IMR-90 (cell line): ENCODE data around the gene B9D1. TPM values are rescaled to one million over a fixed set of nuclear protein-coding genes. Genes with fewer than 3 reads are reported as not detected.

Source experiments
- ATAC-seq: fragments of 200-7000 bp; cut with Tn5 transposase; 2 replicates; pipeline ENCODE4 v1.9.1; 2020; ENCODE audit warnings: low read depth, mild to moderate bottlenecking, moderate library complexity
- BruUV-seq: library from RNA; stranded (reverse); fragments of 400-500 nt; replicated peaks from 2 replicates; lab custom pipeline; 2021; lab: Mats Ljungman, UMichigan
- CTCF ChIA-PET: fragments of 300-600 bp; formaldehyde crosslinking; extraction: SDS; loops from one replicate; lab custom pipeline; 2021; ENCODE audit warnings: antibody characterized with exemption; lab: Yijun Ruan, JAX
- POLR2A ChIA-PET: fragments of 300-600 bp; sonication (Branson Sonifier 250); formaldehyde crosslinking; loops from one replicate; lab custom pipeline; 2022; ENCODE audit warnings: antibody characterized with exemption; ENCODE audit not compliant: unreplicated experiment; lab: Charles Lee
- DNase-seq: peaks from one replicate; pipeline ENCODE4 v3.0.0; 2013
- H2AFZ ChIP-seq: replicated peaks from 2 replicates; pipeline ENCODE3; 2013; ENCODE audit warnings: low read length, mild to moderate bottlenecking; ENCODE audit not compliant: poor library complexity
- H2AK5ac ChIP-seq: 2 replicates; pipeline ENCODE4 v1.6.1; 2013; ENCODE audit warnings: low read depth, low read length, inconsistent platforms
- H2AK9ac ChIP-seq: replicated peaks from 2 replicates; pipeline ENCODE3; 2013; ENCODE audit warnings: mild to moderate bottlenecking, low read depth, low read length, moderate library complexity; ENCODE audit not compliant: poor library complexity
- H2BK120ac ChIP-seq: 2 replicates; pipeline ENCODE4 v1.6.1; 2013; ENCODE audit warnings: low read depth, low read length, inconsistent platforms
- H2BK15ac ChIP-seq: 3 replicates; pipeline ENCODE4 v1.6.1; 2013; ENCODE audit warnings: low read depth, low read length, inconsistent platforms
- H2BK20ac ChIP-seq: 2 replicates; pipeline ENCODE4 v1.6.1; 2013; ENCODE audit warnings: low read depth, mild to moderate bottlenecking, inconsistent platforms, low read length, moderate library complexity
- H2BK5ac ChIP-seq: 2 replicates; pipeline ENCODE4 v1.6.1; 2013; ENCODE audit warnings: mild to moderate bottlenecking, low read depth, low read length, inconsistent platforms; ENCODE audit not compliant: poor library complexity, severe bottlenecking
- H3K14ac ChIP-seq: replicated peaks from 2 replicates; pipeline ENCODE4 v1.6.1; 2013; ENCODE audit warnings: low read depth, low read length, inconsistent platforms
- H3K18ac ChIP-seq: 2 replicates; pipeline ENCODE4 v1.6.1; 2013; ENCODE audit warnings: low read depth, low read length, control low read depth
- H3K23ac ChIP-seq: 2 replicates; pipeline ENCODE4 v1.6.1; 2013; ENCODE audit warnings: low read depth, low read length, inconsistent platforms
- H3K27ac ChIP-seq: 2 replicates; pipeline ENCODE4 v1.5.1; 2013; ENCODE audit warnings: mild to moderate bottlenecking, control low read depth, low read length; ENCODE audit not compliant: insufficient read depth
- H3K27me3 ChIP-seq: 2 replicates; pipeline ENCODE4 v1.6.1; 2013; ENCODE audit warnings: low read length; ENCODE audit not compliant: control insufficient read depth, insufficient read depth
- H3K36me3 ChIP-seq: 2 replicates; pipeline ENCODE4 v1.6.1; 2013; ENCODE audit warnings: low read length, mixed read lengths; ENCODE audit not compliant: control insufficient read depth, insufficient read depth
- H3K4ac ChIP-seq: 2 replicates; pipeline ENCODE4 v1.6.1; 2013; ENCODE audit warnings: low read depth, low read length, inconsistent platforms
- H3K4me1 ChIP-seq: 2 replicates; pipeline ENCODE4 v1.6.1; 2013; ENCODE audit warnings: low read length, mixed read lengths; ENCODE audit not compliant: control insufficient read depth, insufficient read depth
- H3K4me2 ChIP-seq: 2 replicates; pipeline ENCODE4 v1.6.1; 2013; ENCODE audit warnings: low read depth, mild to moderate bottlenecking, control low read depth, low read length, moderate library complexity
- H3K4me3 ChIP-seq: 2 replicates; pipeline ENCODE4 v1.5.1; 2013; ENCODE audit warnings: low read depth, mild to moderate bottlenecking, control low read depth, low read length, moderate library complexity; ENCODE audit not compliant: insufficient read depth
- H3K56ac ChIP-seq: 2 replicates; pipeline ENCODE4 v1.6.1; 2013; ENCODE audit warnings: low read length, inconsistent platforms; ENCODE audit not compliant: insufficient read depth; ENCODE audit errors: extremely low read depth
- H3K79me1 ChIP-seq, 2 experiments: 2 replicates each; pipeline ENCODE4 v1.6.1; 2013; ENCODE audit warnings: low read length in 2 of 2, inconsistent platforms in 1 of 2, low read depth in 1 of 2
- H3K9ac ChIP-seq: 2 replicates; pipeline ENCODE4 v1.6.1; 2013; ENCODE audit warnings: low read depth, low read length, control low read depth
- H3K9me1 ChIP-seq: 2 replicates; pipeline ENCODE4 v1.6.1; 2013; ENCODE audit warnings: low read length, inconsistent platforms; ENCODE audit not compliant: insufficient read depth
- H3K9me3 ChIP-seq: 2 replicates; pipeline ENCODE4 v1.6.1; 2013; ENCODE audit warnings: low read length; ENCODE audit not compliant: control insufficient read depth, insufficient read depth
- H4K20me1 ChIP-seq: 2 replicates; pipeline ENCODE4 v1.6.1; 2013; ENCODE audit warnings: low read length, inconsistent platforms; ENCODE audit not compliant: insufficient read depth
- H4K5ac ChIP-seq: 2 replicates; pipeline ENCODE4 v1.6.1; 2013; ENCODE audit warnings: mild to moderate bottlenecking, low read depth, low read length, control low read depth
- H4K8ac ChIP-seq, 2 experiments: 2 replicates each; pipeline ENCODE4 v1.6.1; 2013; ENCODE audit warnings: low read depth in 2 of 2, low read length in 2 of 2, control low read depth in 1 of 2, inconsistent platforms in 1 of 2
- H4K91ac ChIP-seq: 2 replicates; pipeline ENCODE4 v1.6.1; 2013; ENCODE audit warnings: low read depth, low read length, inconsistent platforms; ENCODE audit not compliant: insufficient read depth
- CEBPB ChIP-seq: IDR thresholded peaks from 2 replicates; pipeline ENCODE4 v1.6.1; 2012; ENCODE audit warnings: low read depth, low read length, improper control_type of control experiment
- CTCF ChIP-seq: conservative IDR thresholded peaks from 2 replicates; pipeline ENCODE4 v1.5.1; 2012; ENCODE audit warnings: mild to moderate bottlenecking, low read depth, low read length, improper control_type of control experiment
- MAFK ChIP-seq: IDR thresholded peaks from 2 replicates; pipeline ENCODE4 v1.6.1; 2012; ENCODE audit warnings: low read depth, low read length, improper control_type of control experiment
- NFE2L2 ChIP-seq: fragments of 150-350 bp; IDR thresholded peaks from 2 replicates; pipeline ENCODE4 v1.6.1; 2016; ENCODE audit warnings: low read depth, mild to moderate bottlenecking, low read length
- POLR2A ChIP-seq: IDR thresholded peaks from 2 replicates; pipeline ENCODE4 v1.6.1; 2012; ENCODE audit warnings: mild to moderate bottlenecking, low read depth, low read length
- RFX5 ChIP-seq: IDR thresholded peaks from 2 replicates; pipeline ENCODE4 v1.8.0; 2012; ENCODE audit warnings: low read depth, mild to moderate bottlenecking, low read length, moderate library complexity
- SMC3 ChIP-seq: fragments of 150-350 bp; IDR thresholded peaks from 2 replicates; pipeline ENCODE4 v1.6.1; 2016; ENCODE audit warnings: low read depth, mild to moderate bottlenecking, antibody characterized with exemption, low read length, moderate library complexity
- WGBS, 2 experiments: methylation state at CpG; one replicate each; pipeline versions ENCODE4 v1.1.5 to v1.1.7; 2013; ENCODE audit warnings: missing lambda C conversion rate in 2 of 2; ENCODE audit not compliant: insufficient read length in 1 of 2; ENCODE audit errors: extremely low coverage in 2 of 2; 5-methylcytosine and 5-hydroxymethylcytosine counted together
- dilution Hi-C: fragments of 300-500 bp; cut with HindIII; formaldehyde crosslinking; loops from one replicate; pipeline ENCODE4 v1.14.3; 2018; ENCODE audit warnings: low sequenced_read_pairs; ENCODE audit not compliant: unreplicated experiment
- in situ Hi-C: fragments of 300-500 bp; cut with MboI; formaldehyde crosslinking; loops from 3 replicates; pipeline ENCODE4 v1.14.3; 2019; ENCODE audit warnings: low sequenced_read_pairs, inconsistent platforms, mixed read lengths
- intact Hi-C: fragments of 100-400 bp; cut with micrococcal nuclease; formaldehyde crosslinking; loops from 2 replicates; pipeline ENCODE4 v1.10.0; 2022
- polyA plus RNA-seq, 3 experiments: library from polyadenylated mRNA; depleted of rRNA; stranded (reverse); fragments of >200 nt; gene quantifications; 2 replicates each; pipeline ENCODE4 v1.2.3, GENCODE V29; 2012; ENCODE audit warnings: low replicate concordance in 1 of 3
- total RNA-seq: library from RNA; depleted of rRNA; stranded (reverse); fragments of >200 nt; gene quantifications from 2 replicates; pipeline ENCODE4 v1.2.3, GENCODE V29; 2012

B9D1 gene
- total and polyA plus RNA-seq, 2 of the 4 experiments (the other 2 are of a cell fraction), result 42.5 to 43.8 TPM

GRCh38 chr17:19311016-19311415, 51.5 kb downstream of the B9D1 start:
- Histone ChIP-seq H2AK5ac (peak overlapping the region; percentile 20; the same call in 1 of the 2 replicates), H3K27me3 (no peaks in the 10 kb centered on the region), H2BK120ac (no peak overlapping the region; the same call in 1 of the 2 replicates), H3K4me2 (no peak overlapping the region), H2BK5ac (peak overlapping the region; percentile 17), H2BK20ac (0 out of 2 replicates have a peak overlapping the region, but pooled peaks have one; percentile 24), H2AFZ (no peak overlapping the region), H3K36me3 (peaks cover 32% of the 10 kb centered on the region), H3K4me1 (peaks cover 5% of the 10 kb centered on the region), H3K23ac (no peak overlapping the region), H3K9ac (no peak overlapping the region), H3K9me3 (no peaks in the 10 kb centered on the region), H3K79me1 (peaks cover 22 to 61% of the 10 kb centered on the region in 2 experiments), H4K20me1 (0 out of 2 replicates have a peak, but pooled peaks cover 9% of the 10 kb centered on the region), H3K18ac (peak overlapping the region; percentile 2; the same call in 1 of the 2 replicates), H3K4ac (peak overlapping the region; percentile 38; the same call in 1 of the 2 replicates), H4K8ac (no peak overlapping the region), H2BK15ac (0 out of 3 replicates have a peak overlapping the region, but pooled peaks have one; percentile 5), H3K27ac (no peak overlapping the region), H2AK9ac (no peak overlapping the region), H3K14ac (peak overlapping the region; percentile 31), H4K5ac (no peak overlapping the region), H3K4me3 (no peak overlapping the region), H4K91ac (no peak overlapping the region; the same call in 1 of the 2 replicates), H3K56ac (no peak overlapping the region), H3K9me1 (peaks cover 18% of the 10 kb centered on the region)
- TF ChIP-seq MAFK (no peak), POLR2A (no peak), CEBPB (no peak), CTCF (no peak), SMC3 (no peak), RFX5 (no peak), NFE2L2 (no peak)
- ChIA-PET CTCF (interaction anchor here (0.5 kb wide), 1 partner anchor 9 kb away, joined by 3 read pairs; no protein-coding TSS in a partner anchor), POLR2A (no interaction called here)
- intact Hi-C loops, result no loop called here
- DNase-seq, result no peak
- dilution Hi-C loops, result no loop called here
- BruUV-seq, result no TSS peak
- ATAC-seq, result no peak
- 100% methylated on average over 1 of the region's 5 CpGs; no CpG with 5 or more reads in 1 of the 2 experiments for WGBS, 2 experiments
- in situ Hi-C loops, result no loop called here
